ENCODE results near the gene CAMK2B.

DNA sequence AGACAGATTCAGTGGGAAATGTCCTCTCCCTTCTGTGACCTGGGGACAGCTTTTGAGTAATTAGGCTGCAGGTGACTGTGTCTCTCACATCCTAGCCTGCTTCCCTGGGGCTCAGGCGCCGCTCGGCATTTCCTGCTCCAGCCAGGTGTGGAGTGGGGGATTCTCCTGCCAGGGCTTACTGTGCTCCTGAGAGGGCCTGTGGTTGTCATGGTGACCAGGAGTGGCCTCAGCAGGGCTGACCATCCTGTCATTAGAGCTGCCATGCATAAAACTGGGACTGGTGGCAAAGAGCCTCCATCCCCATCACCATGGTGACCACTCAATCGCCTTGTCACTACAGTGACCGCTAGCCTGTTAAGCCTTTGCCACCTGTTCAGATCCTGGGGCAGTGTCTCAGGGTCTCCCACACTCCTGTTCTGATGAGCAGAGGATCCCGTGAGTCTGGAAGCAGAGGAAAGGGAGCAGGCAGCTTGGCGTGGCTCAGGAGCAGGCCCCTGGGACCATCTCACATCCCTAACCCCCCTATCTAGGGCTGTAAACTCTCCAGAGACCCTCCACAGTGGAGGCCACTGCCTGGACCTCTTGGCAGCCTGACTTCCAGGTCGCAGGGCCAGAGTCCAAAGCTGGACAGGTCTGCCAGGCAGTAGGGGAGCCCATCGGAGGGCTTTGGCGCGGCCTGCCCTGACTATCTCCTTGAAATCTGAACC, 136.0 kb downstream of the CAMK2B start, which contains the start of gene GCK:
- TF ChIP-seq EP300 (IDR thresholded peaks at IDR 0.05): no peak
- TF ChIP-seq, protein P1, sequence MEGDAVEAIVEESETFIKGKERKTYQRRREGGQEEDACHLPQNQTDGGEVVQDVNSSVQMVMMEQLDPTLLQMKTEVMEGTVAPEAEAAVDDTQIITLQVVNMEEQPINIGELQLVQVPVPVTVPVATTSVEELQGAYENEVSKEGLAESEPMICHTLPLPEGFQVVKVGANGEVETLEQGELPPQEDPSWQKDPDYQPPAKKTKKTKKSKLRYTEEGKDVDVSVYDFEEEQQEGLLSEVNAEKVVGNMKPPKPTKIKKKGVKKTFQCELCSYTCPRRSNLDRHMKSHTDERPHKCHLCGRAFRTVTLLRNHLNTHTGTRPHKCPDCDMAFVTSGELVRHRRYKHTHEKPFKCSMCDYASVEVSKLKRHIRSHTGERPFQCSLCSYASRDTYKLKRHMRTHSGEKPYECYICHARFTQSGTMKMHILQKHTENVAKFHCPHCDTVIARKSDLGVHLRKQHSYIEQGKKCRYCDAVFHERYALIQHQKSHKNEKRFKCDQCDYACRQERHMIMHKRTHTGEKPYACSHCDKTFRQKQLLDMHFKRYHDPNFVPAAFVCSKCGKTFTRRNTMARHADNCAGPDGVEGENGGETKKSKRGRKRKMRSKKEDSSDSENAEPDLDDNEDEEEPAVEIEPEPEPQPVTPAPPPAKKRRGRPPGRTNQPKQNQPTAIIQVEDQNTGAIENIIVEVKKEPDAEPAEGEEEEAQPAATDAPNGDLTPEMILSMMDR (IDR thresholded peaks at IDR 0.05): no peak
